Mesothelial cell of epicardium (in vitro differentiated cells): ENCODE measurements around the gene NEIL1. TPM values are rescaled to one million over a fixed set of nuclear protein-coding genes. Genes with fewer than 3 reads are reported as not detected.
"Not testable (repeated sequence)": the region's sequence is repeated elsewhere in the genome, so short reads cannot be mapped to it uniquely, and the experiment has no call there.

ENCODE experiments used
- DNase-seq, 2 experiments: peaks; one replicate each; pipeline ENCODE4 v3.0.0; 2021; ENCODE audit warnings: low spot score in 2 of 2; ENCODE audit not compliant: unreplicated experiment in 2 of 2
- H3K27ac Mint-ChIP-seq: 2 replicates; pipeline ENCODE4 v1.8.0; 2021; ENCODE audit warnings: mixed read lengths
- H3K27me3 Mint-ChIP-seq: 2 replicates; pipeline ENCODE4 v1.8.0; 2021; ENCODE audit warnings: low read depth, mixed read lengths
- H3K36me3 Mint-ChIP-seq: 2 replicates; pipeline ENCODE4 v1.8.0; 2021; ENCODE audit warnings: mixed read lengths
- H3K4me1 Mint-ChIP-seq: 2 replicates; pipeline ENCODE4 v1.8.0; 2021; ENCODE audit warnings: mixed read lengths
- H3K4me3 Mint-ChIP-seq: 2 replicates; pipeline ENCODE4 v1.8.0; 2021; ENCODE audit warnings: mild to moderate bottlenecking, moderate library complexity, mixed read lengths
- H3K9me3 Mint-ChIP-seq: 2 replicates; pipeline ENCODE4 v1.8.0; 2021; ENCODE audit warnings: mixed read lengths
- total RNA-seq: library from RNA; stranded (reverse); gene quantifications from 3 replicates; pipeline ENCODE4 v1.2.1, GENCODE V29; 2021
- TF ChIP-seq, protein P1 (sequence below): fragments of 200-600 bp; sonication (generic); IDR thresholded peaks from one replicate; pipeline ENCODE4 v1.5.0; 2021; ENCODE audit warnings: antibody characterized with exemption; ENCODE audit not compliant: unreplicated experiment

NEIL1 gene
- total RNA-seq, 1 donor from 2014 or later: 67.9 TPM

- Mint-ChIP-seq H3K4me3 (no peak overlapping the region), H3K27me3 (peaks cover 61% of the 10 kb centered on the region), H3K27ac (no peak overlapping the region), H3K36me3 (no peaks in the 10 kb centered on the region), H3K9me3 (no peaks in the 10 kb centered on the region), H3K4me1 (no peaks in the 10 kb centered on the region)
- TF ChIP-seq, protein P1, sequence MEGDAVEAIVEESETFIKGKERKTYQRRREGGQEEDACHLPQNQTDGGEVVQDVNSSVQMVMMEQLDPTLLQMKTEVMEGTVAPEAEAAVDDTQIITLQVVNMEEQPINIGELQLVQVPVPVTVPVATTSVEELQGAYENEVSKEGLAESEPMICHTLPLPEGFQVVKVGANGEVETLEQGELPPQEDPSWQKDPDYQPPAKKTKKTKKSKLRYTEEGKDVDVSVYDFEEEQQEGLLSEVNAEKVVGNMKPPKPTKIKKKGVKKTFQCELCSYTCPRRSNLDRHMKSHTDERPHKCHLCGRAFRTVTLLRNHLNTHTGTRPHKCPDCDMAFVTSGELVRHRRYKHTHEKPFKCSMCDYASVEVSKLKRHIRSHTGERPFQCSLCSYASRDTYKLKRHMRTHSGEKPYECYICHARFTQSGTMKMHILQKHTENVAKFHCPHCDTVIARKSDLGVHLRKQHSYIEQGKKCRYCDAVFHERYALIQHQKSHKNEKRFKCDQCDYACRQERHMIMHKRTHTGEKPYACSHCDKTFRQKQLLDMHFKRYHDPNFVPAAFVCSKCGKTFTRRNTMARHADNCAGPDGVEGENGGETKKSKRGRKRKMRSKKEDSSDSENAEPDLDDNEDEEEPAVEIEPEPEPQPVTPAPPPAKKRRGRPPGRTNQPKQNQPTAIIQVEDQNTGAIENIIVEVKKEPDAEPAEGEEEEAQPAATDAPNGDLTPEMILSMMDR: no peak
- DNase-seq: peak in 1 of 2 experiments; percentile 47
Observed at GRCh38 chr15:75307778-75308390, 39.0 kb upstream of the NEIL1 start.

- TF ChIP-seq, protein P1: no peak
- Mint-ChIP-seq H3K4me1 (no peaks in the 10 kb centered on the region), H3K27ac (no peak overlapping the region), H3K9me3 (no peaks in the 10 kb centered on the region), H3K36me3 (no peaks in the 10 kb centered on the region), H3K27me3 (peaks cover 54% of the 10 kb centered on the region), H3K4me3 (no peak overlapping the region)
- no peak for DNase-seq
Observed at GRCh38 chr15:75309711-75310110, 37.1 kb upstream of the NEIL1 start.

GRCh38 chr15:75312548-75312947 is 34.3 kb upstream of the NEIL1 start:
- H3K9me3 Mint-ChIP-seq, H3K27ac Mint-ChIP-seq, H3K36me3 Mint-ChIP-seq, H3K4me1 Mint-ChIP-seq, H3K4me3 Mint-ChIP-seq, DNase-seq: not testable (repeated sequence)
- peaks cover 33% of the 10 kb centered on the region for H3K27me3 Mint-ChIP-seq

GRCh38 chr15:75313116-75313845 is 33.6 kb upstream of the NEIL1 start:
- H3K27ac Mint-ChIP-seq: no peak overlapping the region

DNA sequence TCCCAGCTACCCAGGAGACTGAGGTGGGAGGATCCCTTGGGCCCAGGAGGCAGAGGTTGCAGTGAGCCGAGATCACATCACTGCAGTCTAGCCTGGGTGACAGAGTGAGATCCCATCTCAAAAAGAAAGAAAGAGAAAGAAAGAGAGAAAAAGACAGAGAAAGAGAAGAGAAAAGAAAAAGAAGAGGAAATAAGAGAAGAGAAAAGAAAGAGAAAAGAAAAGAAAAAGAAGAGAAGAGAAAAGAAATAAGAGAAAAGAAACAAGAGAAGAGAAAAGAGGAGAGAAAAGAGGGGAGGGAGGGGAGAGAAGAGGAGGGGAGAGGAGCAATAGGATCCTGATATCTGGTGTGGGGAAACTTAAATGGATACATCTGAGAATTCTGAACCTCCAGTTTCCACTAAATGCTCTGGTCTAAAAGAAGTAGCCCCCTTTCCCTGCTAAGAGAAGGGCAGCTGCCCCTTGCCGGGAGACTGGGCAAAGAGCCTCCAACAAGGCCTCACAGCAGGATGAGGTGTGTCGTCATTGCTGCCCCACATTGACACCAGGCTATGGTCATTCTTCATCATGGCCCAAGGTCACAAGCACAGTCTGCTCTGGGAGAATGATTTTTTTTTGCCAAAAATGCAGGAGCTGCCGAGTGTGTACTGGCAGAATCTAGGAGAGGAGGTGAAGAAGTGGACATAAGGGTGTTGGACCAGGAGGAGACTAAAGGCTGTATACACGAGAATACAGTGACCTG is 32.1 kb upstream of the NEIL1 start:
- no peak for DNase-seq
- Mint-ChIP-seq H3K36me3 (no peaks in the 10 kb centered on the region), H3K27me3 (peaks cover 32% of the 10 kb centered on the region), H3K4me1 (no peaks in the 10 kb centered on the region), H3K27ac (no peak overlapping the region), H3K4me3 (no peak overlapping the region), H3K9me3 (no peaks in the 10 kb centered on the region)
- TF ChIP-seq, protein P1: no peak

More at GRCh38 chr15:75313116-75313845, 33.6 kb upstream of the NEIL1 start:
- no peak overlapping the region for H3K4me3 Mint-ChIP-seq
- H3K9me3 Mint-ChIP-seq: no peaks in the 10 kb centered on the region
- TF ChIP-seq, protein P1: no peak
- no peak for DNase-seq
- no peaks in the 10 kb centered on the region for H3K4me1 Mint-ChIP-seq
- no peaks in the 10 kb centered on the region for H3K36me3 Mint-ChIP-seq
- H3K27me3 Mint-ChIP-seq: peaks cover 26% of the 10 kb centered on the region

GRCh38 chr15:75319231-75319897 is 27.5 kb upstream of the NEIL1 start:
- not testable (repeated sequence) for H3K9me3 Mint-ChIP-seq, H3K4me3 Mint-ChIP-seq, H3K27ac Mint-ChIP-seq, DNase-seq, H3K4me1 Mint-ChIP-seq, H3K36me3 Mint-ChIP-seq
- H3K27me3 Mint-ChIP-seq: peaks cover 38% of the 10 kb centered on the region
